ENCODE data around the gene SUMO2. TPM values are rescaled to one million over a fixed set of nuclear protein-coding genes. Genes with fewer than 3 reads are reported as not detected.
A peak's percentile ranks its signal among the peaks of the same experiment; 100 is the strongest.

The SUMO2 gene
- total and polyA plus RNA-seq, 9 of the 15 experiments (the other 6 are each of a cell fraction or from before 2014, with no cell fraction given): 157 to 733 (median 419) TPM

DNA sequence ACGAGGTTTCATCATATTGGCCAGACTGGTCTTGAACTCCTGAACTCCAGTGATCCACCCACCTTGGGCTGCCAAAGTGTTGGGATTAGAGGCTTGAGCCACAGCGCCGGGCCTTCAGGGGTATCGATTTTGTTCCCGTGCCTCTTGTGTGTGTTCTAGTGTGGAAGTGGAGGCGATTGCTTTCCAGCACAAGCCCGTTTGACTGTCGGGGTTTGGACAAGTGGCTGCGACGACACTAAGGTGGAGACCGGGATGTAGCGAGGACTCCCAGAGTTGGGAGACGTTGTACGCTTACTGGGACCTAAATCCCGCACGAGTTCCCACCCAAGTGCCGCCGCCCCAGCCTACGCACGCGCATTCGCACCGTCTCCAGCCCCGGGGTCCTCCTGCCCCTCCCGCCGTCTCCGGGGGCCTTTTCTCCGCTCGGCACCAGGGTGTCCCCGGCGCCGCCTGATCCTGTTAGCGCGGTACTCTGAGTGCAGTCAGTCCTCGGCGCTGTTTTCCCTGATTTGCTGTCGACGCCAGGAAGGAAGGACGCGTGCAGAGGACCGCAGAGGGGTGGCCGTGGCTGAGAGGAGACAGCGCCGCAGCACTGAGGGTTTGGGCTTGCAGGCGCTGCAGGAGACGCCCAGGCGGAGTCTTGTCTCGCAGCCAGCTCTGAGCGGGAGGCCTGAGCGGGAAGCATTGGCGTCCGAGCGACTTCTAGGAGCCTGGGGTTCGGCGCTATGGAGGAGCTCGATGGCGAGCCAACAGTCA lies 22.5 kb upstream of the SUMO2 start, which contains the start of gene NUP85 (continued):
- TF ChIP-seq, protein P1, sequence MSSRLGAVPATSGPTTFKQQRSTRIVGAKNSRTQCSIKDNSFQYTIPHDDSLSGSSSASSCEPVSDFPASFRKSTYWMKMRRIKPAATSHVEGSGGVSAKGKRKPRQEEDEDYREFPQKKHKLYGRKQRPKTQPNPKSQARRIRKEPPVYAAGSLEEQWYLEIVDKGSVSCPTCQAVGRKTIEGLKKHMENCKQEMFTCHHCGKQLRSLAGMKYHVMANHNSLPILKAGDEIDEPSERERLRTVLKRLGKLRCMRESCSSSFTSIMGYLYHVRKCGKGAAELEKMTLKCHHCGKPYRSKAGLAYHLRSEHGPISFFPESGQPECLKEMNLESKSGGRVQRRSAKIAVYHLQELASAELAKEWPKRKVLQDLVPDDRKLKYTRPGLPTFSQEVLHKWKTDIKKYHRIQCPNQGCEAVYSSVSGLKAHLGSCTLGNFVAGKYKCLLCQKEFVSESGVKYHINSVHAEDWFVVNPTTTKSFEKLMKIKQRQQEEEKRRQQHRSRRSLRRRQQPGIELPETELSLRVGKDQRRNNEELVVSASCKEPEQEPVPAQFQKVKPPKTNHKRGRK (tag; IDR thresholded peaks at IDR 0.05): no peak
- TF ChIP-seq, protein P2, sequence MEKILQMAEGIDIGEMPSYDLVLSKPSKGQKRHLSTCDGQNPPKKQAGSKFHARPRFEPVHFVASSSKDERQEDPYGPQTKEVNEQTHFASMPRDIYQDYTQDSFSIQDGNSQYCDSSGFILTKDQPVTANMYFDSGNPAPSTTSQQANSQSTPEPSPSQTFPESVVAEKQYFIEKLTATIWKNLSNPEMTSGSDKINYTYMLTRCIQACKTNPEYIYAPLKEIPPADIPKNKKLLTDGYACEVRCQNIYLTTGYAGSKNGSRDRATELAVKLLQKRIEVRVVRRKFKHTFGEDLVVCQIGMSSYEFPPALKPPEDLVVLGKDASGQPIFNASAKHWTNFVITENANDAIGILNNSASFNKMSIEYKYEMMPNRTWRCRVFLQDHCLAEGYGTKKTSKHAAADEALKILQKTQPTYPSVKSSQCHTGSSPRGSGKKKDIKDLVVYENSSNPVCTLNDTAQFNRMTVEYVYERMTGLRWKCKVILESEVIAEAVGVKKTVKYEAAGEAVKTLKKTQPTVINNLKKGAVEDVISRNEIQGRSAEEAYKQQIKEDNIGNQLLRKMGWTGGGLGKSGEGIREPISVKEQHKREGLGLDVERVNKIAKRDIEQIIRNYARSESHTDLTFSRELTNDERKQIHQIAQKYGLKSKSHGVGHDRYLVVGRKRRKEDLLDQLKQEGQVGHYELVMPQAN (IDR thresholded peaks at IDR 0.05; ENCODE audit: borderline replicate concordance): no peak
- TF ChIP-seq ZNF212 (CRISPR knock-in tag; IDR thresholded peaks at IDR 0.05) (peak; percentile 28; the same call in 1 of the 2 replicates), PHF20 (IDR thresholded peaks at IDR 0.05; ENCODE audit: partially characterized antibody) (peak; percentile 41), NBN (IDR thresholded peaks at IDR 0.05; ENCODE audit: low read depth) (no peak; the same call in 1 of the 2 replicates), EZH2 (IDR thresholded peaks at IDR 0.05; ENCODE audit: borderline replicate concordance, low read depth, low read length) (no peak), MYNN (IDR thresholded peaks at IDR 0.05) (no peak), MYNN (CRISPR knock-in tag; IDR thresholded peaks at IDR 0.05) (no peak)
- TF ChIP-seq, protein P3, sequence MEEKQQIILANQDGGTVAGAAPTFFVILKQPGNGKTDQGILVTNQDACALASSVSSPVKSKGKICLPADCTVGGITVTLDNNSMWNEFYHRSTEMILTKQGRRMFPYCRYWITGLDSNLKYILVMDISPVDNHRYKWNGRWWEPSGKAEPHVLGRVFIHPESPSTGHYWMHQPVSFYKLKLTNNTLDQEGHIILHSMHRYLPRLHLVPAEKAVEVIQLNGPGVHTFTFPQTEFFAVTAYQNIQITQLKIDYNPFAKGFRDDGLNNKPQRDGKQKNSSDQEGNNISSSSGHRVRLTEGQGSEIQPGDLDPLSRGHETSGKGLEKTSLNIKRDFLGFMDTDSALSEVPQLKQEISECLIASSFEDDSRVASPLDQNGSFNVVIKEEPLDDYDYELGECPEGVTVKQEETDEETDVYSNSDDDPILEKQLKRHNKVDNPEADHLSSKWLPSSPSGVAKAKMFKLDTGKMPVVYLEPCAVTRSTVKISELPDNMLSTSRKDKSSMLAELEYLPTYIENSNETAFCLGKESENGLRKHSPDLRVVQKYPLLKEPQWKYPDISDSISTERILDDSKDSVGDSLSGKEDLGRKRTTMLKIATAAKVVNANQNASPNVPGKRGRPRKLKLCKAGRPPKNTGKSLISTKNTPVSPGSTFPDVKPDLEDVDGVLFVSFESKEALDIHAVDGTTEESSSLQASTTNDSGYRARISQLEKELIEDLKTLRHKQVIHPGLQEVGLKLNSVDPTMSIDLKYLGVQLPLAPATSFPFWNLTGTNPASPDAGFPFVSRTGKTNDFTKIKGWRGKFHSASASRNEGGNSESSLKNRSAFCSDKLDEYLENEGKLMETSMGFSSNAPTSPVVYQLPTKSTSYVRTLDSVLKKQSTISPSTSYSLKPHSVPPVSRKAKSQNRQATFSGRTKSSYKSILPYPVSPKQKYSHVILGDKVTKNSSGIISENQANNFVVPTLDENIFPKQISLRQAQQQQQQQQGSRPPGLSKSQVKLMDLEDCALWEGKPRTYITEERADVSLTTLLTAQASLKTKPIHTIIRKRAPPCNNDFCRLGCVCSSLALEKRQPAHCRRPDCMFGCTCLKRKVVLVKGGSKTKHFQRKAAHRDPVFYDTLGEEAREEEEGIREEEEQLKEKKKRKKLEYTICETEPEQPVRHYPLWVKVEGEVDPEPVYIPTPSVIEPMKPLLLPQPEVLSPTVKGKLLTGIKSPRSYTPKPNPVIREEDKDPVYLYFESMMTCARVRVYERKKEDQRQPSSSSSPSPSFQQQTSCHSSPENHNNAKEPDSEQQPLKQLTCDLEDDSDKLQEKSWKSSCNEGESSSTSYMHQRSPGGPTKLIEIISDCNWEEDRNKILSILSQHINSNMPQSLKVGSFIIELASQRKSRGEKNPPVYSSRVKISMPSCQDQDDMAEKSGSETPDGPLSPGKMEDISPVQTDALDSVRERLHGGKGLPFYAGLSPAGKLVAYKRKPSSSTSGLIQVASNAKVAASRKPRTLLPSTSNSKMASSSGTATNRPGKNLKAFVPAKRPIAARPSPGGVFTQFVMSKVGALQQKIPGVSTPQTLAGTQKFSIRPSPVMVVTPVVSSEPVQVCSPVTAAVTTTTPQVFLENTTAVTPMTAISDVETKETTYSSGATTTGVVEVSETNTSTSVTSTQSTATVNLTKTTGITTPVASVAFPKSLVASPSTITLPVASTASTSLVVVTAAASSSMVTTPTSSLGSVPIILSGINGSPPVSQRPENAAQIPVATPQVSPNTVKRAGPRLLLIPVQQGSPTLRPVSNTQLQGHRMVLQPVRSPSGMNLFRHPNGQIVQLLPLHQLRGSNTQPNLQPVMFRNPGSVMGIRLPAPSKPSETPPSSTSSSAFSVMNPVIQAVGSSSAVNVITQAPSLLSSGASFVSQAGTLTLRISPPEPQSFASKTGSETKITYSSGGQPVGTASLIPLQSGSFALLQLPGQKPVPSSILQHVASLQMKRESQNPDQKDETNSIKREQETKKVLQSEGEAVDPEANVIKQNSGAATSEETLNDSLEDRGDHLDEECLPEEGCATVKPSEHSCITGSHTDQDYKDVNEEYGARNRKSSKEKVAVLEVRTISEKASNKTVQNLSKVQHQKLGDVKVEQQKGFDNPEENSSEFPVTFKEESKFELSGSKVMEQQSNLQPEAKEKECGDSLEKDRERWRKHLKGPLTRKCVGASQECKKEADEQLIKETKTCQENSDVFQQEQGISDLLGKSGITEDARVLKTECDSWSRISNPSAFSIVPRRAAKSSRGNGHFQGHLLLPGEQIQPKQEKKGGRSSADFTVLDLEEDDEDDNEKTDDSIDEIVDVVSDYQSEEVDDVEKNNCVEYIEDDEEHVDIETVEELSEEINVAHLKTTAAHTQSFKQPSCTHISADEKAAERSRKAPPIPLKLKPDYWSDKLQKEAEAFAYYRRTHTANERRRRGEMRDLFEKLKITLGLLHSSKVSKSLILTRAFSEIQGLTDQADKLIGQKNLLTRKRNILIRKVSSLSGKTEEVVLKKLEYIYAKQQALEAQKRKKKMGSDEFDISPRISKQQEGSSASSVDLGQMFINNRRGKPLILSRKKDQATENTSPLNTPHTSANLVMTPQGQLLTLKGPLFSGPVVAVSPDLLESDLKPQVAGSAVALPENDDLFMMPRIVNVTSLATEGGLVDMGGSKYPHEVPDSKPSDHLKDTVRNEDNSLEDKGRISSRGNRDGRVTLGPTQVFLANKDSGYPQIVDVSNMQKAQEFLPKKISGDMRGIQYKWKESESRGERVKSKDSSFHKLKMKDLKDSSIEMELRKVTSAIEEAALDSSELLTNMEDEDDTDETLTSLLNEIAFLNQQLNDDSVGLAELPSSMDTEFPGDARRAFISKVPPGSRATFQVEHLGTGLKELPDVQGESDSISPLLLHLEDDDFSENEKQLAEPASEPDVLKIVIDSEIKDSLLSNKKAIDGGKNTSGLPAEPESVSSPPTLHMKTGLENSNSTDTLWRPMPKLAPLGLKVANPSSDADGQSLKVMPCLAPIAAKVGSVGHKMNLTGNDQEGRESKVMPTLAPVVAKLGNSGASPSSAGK (IDR thresholded peaks at IDR 0.05): peak; percentile 92

All from K562 (cell line).